SU-DHL-6 (cell line): ENCODE measurements around the gene TMEM79.

Source experiments
- EZH2phosphoT487 ChIP-seq: fragments of 200-600 bp; sonication (generic), shearing (Covaris generic); conservative IDR thresholded peaks from 2 replicates; pipeline ENCODE4 v1.6.1; 2018; ENCODE audit warnings: mild to moderate bottlenecking, antibody characterized with exemption, low read length, moderate library complexity, mixed read lengths
- TF ChIP-seq, protein P1 (sequence below): fragments of 200-600 bp; sonication (generic); IDR thresholded peaks from one replicate; pipeline ENCODE4 v1.5.1; 2017; ENCODE audit warnings: antibody characterized with exemption, mild to moderate bottlenecking, low read length, moderate library complexity; ENCODE audit not compliant: insufficient read depth, poor library complexity, severe bottlenecking

DNA sequence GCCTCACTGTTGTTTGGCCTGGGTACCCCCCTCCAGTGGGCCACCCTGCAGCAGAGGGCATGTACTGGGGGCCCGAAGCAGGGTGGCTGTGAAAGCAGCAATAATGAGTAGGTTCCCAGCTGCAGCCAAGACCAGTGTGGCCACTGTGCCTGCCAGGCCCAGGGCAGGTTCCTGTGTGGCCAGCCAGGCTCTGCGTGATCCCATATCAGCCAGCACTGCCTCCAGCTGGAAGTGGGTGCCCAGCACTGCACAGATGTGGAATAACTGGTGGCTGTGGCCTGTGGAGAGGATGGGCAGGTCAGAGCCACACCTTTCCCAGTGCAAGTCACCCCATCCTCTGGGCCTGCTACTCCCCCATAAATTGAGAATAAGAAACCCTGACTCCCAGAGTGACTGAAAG, 40.0 kb upstream of the TMEM79 start:
- no peak for TF ChIP-seq EZH2phosphoT487
- TF ChIP-seq, protein P1, sequence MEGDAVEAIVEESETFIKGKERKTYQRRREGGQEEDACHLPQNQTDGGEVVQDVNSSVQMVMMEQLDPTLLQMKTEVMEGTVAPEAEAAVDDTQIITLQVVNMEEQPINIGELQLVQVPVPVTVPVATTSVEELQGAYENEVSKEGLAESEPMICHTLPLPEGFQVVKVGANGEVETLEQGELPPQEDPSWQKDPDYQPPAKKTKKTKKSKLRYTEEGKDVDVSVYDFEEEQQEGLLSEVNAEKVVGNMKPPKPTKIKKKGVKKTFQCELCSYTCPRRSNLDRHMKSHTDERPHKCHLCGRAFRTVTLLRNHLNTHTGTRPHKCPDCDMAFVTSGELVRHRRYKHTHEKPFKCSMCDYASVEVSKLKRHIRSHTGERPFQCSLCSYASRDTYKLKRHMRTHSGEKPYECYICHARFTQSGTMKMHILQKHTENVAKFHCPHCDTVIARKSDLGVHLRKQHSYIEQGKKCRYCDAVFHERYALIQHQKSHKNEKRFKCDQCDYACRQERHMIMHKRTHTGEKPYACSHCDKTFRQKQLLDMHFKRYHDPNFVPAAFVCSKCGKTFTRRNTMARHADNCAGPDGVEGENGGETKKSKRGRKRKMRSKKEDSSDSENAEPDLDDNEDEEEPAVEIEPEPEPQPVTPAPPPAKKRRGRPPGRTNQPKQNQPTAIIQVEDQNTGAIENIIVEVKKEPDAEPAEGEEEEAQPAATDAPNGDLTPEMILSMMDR = no peak
